Stimulated activated CD4-positive, alpha-beta T cell treated with anti-CD3 and anti-CD28 coated beads, TNF-alpha, amount 100 ng/mL, for 24 hours (primary cell): Measurements from ENCODE around the gene PLEKHB2.
"Not testable (repeated sequence)": the region's sequence is repeated elsewhere in the genome, so short reads cannot be mapped to it uniquely, and the experiment has no call there.

Source experiments
- DNase-seq, 3 experiments: peaks; one replicate each; pipeline ENCODE4 v3.0.0-alpha.2; 2020; ENCODE audit warnings: low read depth in 3 of 3

The PLEKHB2 gene

DNA sequence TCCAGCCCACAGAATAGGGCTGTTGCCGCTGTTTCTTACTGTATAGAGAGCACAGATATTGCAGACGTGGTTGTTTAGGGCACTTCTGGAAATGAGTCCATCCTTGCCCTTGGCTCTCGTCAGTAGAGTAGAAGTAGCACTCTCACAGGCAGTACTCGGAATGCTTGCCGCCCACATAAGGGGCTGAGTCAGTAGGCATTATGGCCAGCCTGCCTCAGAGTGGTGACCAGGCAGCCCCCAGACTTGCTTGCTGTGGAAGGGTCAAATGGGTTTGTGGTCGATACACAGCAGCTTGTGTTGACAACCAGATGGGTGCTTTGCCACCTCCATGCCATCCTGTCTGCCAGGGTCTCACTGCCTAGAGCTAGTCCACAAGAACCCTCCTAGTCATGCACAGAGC is 38.7 kb downstream of the PLEKHB2 start:
- no peak for DNase-seq

DNA sequence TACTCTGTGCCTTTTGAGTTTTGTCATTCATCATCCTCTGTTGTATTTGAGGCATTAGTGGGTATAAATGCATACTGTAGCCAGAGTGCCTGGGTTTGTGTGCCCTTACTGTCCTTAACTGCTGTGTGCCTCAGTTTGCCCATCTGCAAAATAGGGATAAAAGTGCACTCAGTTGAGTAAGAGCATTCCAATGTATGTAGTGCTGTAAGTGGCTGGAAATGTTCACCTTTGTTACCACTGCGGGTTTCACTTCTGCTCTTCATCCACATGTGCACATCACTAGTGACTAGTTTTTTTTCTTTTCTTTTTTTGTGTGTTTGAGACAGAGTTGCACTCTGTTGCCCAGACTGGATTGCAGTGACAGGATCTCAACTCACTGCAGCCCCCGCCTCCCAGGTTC is 39.9 kb downstream of the PLEKHB2 start:
- DNase-seq: no peak

DNA sequence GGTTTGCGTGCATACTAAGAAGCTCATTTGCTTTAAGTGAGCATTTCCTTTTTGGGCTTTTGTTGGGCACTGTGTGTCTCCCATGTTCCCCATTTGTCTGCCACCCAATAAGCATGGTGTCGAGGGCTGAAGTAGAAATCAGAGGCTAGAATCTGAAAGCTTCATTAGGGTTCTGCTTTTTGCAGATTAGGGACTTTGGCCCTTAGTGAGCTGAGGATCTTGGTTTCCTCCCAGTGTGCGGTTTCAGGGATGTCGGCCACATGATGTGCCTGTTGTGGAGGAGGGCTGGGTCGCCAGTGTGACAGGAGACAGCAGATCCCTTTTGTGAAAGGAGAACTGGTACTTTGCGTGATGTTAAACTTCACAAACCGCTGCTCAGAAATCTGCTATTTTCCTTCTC is 41.1 kb downstream of the PLEKHB2 start:
- no peak for DNase-seq

DNA sequence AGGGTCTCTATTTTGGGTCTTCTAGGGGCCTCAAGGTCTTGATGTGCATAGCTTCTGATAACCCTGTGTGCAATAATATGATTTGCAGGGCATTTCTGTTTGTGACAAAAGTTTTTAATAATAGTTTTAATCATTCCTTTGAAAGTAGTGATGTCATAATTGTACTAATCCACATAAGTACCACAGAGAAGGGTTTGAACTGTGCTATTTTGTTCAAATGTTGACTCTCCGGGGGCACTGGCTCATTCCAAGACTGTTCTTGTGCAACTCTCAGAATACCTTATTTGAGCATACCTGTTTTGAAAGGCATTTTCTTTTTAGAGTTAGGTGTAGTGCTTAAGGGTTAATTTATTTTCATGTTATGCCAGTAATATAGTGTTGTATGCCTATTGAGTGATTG is 41.6 kb downstream of the PLEKHB2 start:
- DNase-seq: no peak

DNA sequence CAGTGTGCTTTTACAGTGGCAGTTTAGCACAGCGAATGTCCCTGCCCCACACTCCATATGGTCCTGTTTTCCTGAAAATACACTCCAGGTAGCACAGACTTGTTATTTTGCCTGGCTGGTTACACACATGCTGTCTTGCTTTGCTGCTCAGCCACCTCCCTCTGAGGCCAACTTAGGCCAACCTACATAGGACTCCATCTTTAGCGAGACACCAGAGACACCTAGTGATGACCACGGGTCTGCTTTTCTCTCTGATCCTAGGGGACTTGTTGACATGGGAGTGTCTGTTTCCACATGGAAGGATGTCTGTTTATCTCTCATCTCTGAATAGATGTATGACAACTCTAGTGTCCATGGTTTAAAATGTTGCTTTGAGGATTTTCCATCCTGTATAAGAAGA is 43.3 kb downstream of the PLEKHB2 start:
- DNase-seq: no peak

DNA sequence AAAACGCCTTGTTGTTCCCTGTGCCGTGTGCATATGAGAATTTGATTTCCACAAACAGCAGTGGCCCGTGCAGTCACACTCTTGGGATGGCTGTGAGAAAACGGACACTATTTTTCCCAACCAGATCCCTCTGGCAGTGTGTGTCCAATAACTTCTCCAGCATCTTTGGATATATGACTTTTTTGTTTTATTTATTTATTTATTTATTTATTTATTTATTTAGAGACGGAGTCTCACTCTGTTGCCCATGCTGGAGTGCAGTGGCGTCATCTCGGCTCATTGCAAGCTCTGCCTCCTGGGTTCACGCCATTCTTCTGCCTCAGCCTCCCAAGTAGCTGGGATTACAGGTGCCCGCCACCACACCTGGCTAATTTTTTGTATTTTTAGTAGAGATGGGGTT is 45.0 kb downstream of the PLEKHB2 start:
- DNase-seq: not testable (repeated sequence)

DNA sequence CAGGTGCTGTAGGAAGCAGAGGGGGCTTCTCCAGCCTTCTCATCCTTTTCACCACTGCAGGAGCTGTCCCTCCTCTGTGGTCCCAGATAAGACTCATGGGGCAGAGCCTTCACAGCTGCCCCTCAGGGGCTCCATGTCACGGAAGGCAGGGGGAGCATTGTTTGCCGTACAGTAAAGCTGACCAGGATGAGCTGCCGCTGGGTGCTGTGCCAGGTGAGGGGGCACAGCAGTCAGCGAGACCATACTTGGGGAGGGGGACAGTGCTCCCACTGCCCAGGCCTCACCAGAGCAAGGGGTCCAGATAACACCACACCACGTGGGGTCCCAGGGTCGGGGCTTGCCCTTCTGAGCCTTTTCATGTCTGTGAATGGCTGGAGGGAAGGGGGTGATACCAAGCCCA is 46.3 kb downstream of the PLEKHB2 start:
- no peak for DNase-seq

DNA sequence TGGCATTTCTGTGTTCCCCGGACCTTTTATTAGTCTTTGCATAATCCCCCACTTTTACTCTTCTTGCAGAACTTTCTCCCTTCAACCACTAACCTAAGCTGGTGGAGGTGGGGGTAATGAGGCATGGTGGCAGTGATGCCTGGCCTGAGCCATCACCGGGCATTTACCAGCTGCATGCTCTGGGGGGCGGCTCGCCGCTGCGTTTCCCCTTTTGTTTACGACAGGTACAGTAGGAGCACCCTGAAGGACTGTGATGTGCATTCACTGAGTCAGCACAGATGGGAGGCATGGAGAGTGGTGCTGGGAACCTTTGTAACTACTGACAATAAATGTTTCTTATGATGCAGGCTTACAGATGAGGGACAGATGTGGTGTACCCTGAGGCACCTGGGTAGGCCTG is 46.9 kb downstream of the PLEKHB2 start:
- no peak for DNase-seq

DNA sequence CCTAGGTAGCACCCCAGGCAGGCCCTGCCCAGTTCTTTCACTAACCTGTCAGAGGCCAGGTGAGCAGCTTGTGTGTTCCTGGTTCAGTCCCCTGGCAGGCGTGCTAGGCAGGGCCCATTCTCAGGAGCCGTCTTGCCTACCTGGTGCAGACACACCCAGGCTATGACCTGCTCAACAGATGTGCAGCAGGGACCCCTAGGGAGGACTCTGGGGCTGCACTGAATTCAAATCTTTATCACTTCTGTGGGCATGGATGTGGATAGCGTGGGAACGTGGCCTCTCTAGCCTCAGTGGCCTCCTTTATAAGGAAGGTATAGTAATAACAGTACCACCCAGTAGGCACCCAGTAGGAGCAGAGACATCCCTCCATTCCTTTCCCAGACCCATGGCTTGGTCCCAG is 48.4 kb downstream of the PLEKHB2 start:
- no peak for DNase-seq

DNA sequence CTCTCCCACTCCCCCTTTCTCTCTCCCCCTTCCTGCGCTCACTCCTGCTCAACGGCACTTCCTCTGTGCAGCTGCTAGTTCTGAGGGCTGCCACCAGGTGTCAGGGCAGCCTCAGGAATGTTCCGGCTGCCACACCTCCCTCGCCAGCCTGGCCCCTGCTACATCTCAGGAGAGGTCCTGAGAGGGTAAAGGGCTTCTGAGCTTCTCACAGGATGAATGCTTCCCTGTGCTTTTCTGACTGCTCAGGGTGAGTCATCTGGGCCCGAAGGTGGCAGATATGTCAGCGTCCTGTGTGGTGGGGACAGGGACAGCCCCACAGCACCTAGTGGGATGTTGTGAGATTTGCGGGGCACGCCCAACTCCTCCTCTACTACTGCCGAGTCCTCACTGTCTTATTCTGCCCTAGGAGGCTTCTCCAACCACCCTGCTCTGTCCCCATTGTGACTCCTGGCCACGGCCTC is 49.0 kb downstream of the PLEKHB2 start:
- peak; percentile 62 to 84 (median 76) for DNase-seq

DNA sequence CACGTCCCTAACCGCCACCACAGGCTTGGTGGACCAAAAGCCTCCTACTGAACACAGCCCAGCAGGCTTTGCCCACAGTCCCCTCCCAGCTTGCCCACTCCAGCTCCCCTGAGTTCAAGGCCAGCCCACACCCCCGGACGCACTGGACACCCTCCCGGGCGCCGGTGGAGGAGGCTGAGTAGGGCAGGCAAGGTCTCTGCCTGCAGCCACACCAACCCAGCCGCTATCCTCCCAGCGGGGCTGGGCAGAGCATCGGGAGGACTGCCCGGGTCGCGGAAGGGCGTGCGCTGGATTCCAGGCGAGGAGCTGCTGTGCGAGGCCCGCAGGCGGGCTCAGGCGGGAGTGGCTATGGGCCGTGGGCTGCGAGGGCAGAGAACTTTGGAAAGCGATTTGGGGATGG is 49.5 kb downstream of the PLEKHB2 start:
- DNase-seq: no peak

DNA sequence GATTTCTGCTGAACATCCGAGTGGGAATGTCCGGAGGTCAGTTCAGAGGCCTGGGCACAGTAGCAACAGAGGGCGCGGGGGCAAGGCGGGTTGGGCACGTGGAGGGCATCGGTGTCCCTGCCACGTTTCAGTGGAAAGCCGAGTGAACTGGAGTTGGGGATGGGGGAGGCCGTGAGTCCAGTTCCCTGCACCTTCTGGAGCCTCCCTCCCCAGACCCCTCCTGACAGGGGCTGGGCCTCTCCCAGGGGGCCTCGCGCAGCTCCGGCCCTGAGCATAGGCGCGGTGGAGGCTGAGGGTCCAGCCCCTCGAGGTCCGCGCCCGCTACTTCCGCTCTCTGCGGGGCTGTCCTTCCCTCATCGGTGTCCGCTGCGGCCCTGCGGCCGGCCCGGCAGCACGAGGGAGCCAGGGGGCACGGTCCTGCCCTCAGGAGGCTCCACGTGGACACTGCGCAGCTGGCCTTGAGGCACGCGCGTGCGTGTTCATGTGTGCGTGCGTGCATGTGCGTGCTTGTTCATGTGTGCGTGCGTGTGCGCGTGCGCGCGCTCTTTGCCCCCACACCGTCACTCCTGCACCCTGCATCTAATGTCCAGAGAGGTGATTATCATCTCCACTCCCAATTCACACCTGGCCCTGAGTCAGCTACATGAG is 50.2 kb downstream of the PLEKHB2 start:
- no peak for DNase-seq

DNA sequence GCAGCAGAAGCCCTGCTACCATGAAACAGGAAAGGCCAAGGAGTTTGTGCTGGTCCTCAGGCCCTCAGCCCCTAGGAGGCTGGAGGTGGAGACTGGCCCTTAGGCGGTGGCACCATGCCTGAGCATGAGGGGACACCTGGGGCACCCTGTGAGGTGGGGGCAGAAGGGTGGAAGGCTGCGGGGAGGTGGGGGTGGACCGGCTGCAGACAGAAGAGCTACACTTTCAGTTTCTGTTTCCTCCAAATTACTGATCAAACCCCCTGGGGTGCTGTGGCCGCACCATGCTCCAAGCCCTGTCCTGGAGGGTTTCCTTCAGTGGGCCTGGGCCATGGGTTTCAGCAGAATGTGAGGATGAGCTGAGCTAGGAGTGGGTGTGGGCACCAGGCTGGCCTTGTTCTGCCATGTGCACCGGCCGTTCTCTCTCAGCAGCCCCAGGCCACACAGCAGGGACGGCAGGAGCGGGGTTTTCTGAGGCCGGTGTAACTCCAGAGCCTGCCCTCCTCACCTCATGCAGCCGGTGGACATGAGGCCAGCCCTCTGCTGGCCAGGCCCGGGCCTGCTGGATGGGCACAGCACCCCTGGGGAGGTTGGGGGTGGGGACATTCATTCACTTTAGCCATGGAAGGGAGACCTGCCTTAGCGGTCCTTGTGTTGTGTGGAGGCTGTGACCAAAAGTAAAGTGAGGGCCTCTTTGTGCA is 51.5 kb downstream of the PLEKHB2 start:
- no peak for DNase-seq

DNA sequence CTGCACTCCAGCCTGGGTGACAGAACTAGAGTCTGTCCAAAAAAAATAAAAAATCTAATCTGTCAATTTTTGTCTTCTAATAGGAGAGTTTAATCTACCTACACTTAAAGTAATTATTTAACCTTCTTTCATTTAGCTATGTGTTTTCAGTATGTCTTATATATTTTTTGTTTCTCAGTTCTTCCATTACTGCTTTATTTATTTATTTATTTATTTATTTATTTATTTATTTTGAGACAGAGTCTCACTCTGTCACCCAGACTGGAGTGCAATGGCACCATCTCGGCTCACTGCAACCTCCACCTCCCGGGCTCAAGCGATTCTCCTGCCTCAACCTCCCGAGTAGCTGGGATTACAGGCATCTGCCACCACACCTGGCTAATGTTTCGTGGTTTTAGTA is 60.4 kb downstream of the PLEKHB2 start:
- not testable (repeated sequence) for DNase-seq

DNA sequence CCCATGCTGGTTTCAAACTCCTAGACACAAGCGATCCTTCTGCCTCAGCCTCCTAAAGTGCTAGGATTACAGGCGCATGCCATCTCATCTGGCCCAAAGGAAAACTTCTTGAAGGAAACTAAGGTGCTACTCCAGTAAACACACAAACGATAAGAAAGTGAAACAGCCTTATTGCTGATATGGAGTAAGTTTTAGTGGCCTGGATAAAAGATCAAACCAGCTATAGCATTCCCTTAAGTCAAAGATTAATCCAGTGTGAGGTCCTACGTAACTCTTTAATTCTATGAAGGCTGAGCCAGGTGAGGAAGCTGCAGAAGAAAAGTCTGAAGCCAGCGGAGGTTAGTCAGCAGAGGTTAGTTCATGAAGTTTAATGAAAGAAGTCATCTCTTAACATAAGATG is 63.4 kb downstream of the PLEKHB2 start:
- no peak for DNase-seq

DNA sequence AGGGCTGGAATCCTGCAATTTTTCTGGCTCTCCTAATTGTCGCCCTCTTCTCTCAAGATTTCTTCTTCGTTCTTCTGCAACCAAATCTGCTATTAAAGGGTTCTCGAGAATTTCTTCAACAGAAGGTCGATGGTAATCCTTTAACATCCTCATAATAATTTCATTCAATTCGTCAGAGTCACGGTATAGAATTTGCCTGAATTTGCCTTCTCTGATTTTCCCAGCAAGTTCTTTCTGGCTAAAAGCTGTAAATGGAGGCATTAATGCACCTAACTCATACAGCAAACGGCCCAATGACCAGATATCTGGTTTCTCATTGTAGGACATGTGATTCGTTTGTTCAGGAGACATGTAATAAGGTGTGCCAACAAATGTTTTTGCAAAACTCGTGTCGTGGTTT is 72.9 kb downstream of the PLEKHB2 start:
- not testable (repeated sequence) for DNase-seq

DNA sequence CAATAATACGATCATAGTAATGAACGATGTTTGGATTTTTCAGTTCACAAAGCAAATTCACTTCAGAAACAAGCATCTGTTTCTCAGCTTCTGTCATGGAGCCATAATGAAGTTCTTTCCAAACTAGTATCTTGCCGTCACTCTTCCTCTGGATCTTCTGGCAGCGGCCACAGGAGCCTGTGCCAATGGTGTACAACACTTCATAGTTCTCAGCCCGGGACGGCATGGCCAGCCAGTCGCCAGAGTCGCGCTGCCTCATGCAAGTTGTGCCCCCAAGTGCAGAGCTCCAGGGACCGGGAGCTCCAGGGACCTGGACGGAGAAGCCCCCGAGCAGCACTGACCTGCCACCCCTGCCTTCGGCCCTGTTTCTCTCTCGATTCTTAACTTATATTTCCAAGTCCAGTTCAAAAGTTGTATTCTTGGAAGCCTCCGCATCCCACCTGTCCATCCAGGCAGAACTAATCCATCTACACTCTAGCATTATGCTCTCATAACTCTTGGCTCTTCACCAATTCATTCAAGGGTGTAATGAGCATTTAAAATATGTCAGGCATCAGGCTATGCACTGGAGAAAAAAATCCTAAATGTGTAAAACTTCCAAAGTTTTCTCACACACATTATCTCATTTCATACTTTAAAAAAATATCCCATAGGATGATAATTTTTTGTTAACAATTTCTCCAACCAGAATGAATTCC is 73.7 kb downstream of the PLEKHB2 start:
- DNase-seq: not testable (repeated sequence)

DNA sequence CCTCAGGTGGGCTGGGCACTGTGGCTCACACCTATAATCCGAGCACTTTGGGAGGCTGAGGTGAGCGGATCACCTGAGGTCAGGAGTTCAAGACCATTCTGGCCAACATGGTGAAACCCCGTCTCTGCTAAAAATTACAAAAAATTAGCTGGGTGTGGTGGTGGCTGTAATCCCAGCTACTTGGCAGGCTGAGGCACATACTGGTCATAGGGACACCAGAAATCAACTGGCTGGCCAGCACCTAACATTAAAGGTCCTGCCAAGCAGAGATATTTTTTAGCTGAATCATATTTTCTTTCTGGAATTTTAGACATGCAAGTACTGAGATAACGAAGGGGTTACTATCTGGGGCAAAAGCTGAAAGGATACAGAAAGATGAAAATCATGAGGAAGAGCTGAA is 76.3 kb downstream of the PLEKHB2 start:
- not testable (repeated sequence) for DNase-seq

DNA sequence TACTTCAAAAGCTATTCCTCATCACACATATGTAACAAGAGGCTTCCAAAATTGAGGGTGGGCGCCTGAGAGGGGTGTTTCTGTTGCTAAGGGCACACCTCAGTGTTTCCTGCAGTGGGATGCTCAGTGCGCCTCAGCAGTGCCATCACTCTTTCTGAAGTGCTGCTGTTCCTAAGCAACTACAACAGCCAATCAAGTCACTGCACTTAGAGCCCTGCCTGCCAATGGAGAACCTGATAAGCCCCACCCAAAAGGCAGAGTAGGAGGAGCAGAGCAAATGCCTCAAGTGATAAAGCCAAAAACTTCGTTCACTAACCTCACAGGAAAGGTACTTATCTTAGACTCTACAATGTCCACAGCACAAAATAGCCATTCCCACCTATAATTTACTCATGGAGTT is 88.3 kb downstream of the PLEKHB2 start:
- not testable (repeated sequence) for DNase-seq

DNA sequence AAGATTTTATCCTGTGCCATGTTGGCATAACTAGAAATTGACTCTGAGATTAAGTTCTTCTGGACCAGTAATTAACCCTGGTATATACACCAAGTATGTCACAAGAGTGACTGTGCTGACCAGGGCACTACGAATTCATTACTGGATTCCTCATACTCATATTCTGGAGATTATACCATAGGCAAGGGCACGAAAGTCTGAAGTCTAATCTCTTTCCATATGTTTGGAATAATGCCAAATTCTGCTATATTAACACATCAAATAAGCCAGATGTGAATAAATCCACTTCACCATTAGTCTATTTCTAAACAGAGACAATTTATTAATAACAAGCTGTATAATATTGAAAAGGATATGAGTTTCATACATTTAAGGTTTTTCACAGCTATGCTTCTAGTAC is 91.0 kb downstream of the PLEKHB2 start:
- DNase-seq: not testable (repeated sequence)
